Measurements from ENCODE around the gene CPLX1. TPM values are rescaled to one million over a fixed set of nuclear protein-coding genes. Genes with fewer than 3 reads are reported as not detected.

CPLX1 gene
- polyA plus RNA-seq, 1 donor (not counting 4 experiments of a cell fraction or from before 2014, with no cell fraction given), result 0.04 TPM

DNA sequence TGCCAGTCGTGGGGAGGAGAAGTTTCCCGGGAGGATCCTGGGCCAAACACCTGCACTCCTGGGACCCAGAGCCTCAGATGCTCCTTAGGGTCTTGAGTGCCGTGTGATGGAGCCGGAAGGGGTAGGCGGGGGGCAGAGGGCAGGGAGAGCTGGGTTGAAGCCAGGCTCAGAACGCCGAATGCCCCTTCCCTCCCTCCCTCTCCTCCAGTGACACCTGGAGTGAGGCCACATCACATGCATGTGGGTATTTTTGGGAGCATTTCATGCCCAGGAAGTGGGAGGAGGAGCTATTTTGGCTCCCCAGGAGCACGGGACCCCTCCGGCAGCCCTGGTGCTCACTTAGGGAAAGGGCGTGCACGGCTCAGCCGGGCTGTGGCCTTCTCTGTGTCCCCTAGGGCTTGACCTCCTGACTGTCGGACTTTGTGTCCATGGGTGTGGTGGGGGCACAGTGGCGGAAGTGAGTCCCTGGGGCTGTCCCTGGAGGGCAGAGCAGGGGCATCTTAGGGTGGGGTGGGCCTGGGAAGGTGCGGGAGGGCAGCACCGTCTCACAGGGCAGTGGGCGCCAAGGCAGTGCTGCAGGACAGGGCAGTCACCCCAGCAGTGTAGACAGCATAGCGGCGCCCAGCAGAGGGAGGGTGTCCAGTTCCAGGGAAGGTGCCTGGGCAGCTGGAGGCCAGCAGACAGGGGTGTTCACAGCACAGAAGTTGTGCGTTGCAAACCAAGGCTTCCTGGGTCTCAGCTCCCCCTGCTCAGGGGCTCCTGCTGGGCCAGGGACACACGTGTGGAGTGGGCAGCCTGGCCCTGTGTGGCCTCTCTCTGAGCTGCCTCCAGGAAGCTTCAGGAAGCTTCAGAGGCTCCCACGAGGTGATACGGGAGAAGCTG lies 4.9 kb upstream of the CPLX1 start:
- peaks cover 30% of the 10 kb centered on the region for H3K27me3 ChIP-seq (ENCODE audit: control insufficient read depth, extremely low read depth, insufficient read depth, low read length)
- peaks cover 3% of the 10 kb centered on the region for H3K9me3 ChIP-seq (ENCODE audit: control insufficient read depth, low read depth, low read length)
- no peak overlapping the region for H3K4me2 ChIP-seq (ENCODE audit: control insufficient read depth, extremely low read depth, insufficient read depth, low read depth, low read length)
- no peak overlapping the region for H2AFZ ChIP-seq (ENCODE audit: control insufficient read depth, low read length)
- FAIRE-seq, result no peak
- H4K20me1 ChIP-seq (ENCODE audit: control insufficient read depth, extremely low read depth, insufficient read depth, low read length), result no peaks in the 10 kb centered on the region
- no peaks in the 10 kb centered on the region for H3K4me1 ChIP-seq (ENCODE audit: control insufficient read depth, extremely low read depth, insufficient read depth, low read length)
- no peak for TF ChIP-seq EZH2 (IDR thresholded peaks at IDR 0.05; ENCODE audit: low read length)
- TF ChIP-seq, protein P1, sequence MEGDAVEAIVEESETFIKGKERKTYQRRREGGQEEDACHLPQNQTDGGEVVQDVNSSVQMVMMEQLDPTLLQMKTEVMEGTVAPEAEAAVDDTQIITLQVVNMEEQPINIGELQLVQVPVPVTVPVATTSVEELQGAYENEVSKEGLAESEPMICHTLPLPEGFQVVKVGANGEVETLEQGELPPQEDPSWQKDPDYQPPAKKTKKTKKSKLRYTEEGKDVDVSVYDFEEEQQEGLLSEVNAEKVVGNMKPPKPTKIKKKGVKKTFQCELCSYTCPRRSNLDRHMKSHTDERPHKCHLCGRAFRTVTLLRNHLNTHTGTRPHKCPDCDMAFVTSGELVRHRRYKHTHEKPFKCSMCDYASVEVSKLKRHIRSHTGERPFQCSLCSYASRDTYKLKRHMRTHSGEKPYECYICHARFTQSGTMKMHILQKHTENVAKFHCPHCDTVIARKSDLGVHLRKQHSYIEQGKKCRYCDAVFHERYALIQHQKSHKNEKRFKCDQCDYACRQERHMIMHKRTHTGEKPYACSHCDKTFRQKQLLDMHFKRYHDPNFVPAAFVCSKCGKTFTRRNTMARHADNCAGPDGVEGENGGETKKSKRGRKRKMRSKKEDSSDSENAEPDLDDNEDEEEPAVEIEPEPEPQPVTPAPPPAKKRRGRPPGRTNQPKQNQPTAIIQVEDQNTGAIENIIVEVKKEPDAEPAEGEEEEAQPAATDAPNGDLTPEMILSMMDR (optimal IDR thresholded peaks at IDR 0.05 in 1 of 3, IDR thresholded peaks at IDR 0.05 in 1 of 3, conservative IDR thresholded peaks at IDR 0.05 in 1 of 3; ENCODE audit: extremely low read depth in 1 of 3, insufficient read depth in 2 of 3, low read length in 3 of 3), result no peak
- H3K9ac ChIP-seq (ENCODE audit: control insufficient read depth, extremely low read depth, insufficient read depth, low read length), result no peak overlapping the region
- dilution Hi-C loops (cut with MboI; ENCODE audit: extremely low pct_ligation_motif_present, low sequenced_read_pairs), result no loop called here
- no peaks in the 10 kb centered on the region for H3K79me2 ChIP-seq (ENCODE audit: control insufficient read depth, insufficient read depth, low read length)
- DNase-seq (ENCODE audit: low read depth, low spot score), result no peak
- no peaks in the 10 kb centered on the region for H3K36me3 ChIP-seq (ENCODE audit: control insufficient read depth in 2 of 2, extremely low read depth in 1 of 2, insufficient read depth in 2 of 2, low read length in 2 of 2)
- no peak overlapping the region for H3K27ac ChIP-seq (ENCODE audit: control insufficient read depth, insufficient read depth, low read length)
- no peak overlapping the region for H3K4me3 ChIP-seq (ENCODE audit: control insufficient read depth in 2 of 3, extremely low read depth in 1 of 3, insufficient read depth in 2 of 3, low read depth in 1 of 3, low read length in 3 of 3)
- no peaks in the 10 kb centered on the region for H3K9me1 ChIP-seq (ENCODE audit: control insufficient read depth, extremely low read depth, insufficient read depth, low read length)

DNA sequence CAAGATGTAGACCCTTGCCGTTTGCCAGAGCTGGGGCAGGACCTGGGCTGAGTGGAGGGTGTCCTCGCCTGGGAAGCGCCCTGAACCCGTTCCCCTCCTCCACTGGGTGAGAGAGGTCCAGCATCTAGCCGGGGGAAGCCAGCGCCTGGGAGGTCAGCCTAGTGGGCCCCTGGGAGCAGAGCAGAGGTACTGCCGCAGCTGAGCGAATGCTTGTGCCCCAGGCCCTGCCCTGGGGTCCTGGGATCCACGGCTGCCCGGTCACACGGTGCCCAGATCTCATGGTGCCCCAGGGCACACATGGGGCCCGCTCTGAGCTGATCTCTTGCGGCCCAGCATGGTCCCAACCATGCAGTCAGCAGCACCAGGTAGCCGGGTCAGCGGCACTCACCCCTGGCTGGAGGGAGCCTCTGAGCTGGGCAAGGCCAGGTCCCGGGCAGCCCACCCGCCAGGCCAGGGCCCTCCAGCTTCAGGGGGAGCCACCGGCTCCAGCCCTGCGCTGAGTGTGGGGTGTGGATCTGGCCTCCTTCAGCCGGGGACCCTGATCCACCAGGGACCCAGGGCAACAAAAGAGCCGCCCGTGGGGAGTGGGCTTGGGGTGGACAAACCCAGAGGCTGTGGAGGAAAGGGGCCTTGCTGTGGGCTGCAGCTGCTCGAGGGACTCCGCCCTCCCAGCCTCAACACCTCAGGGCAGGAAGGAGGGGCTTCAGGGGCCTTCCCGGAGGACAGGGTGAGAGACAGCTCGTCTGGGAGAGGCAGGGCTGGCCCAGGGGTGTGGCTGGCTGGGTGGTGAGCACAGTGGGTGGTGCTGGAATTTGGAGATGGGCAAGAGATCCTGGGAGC lies 4.1 kb upstream of the CPLX1 start:
- peaks cover 3% of the 10 kb centered on the region for H3K9me3 ChIP-seq (ENCODE audit: control insufficient read depth, low read depth, low read length)
- H3K9me1 ChIP-seq (ENCODE audit: control insufficient read depth, extremely low read depth, insufficient read depth, low read length), result no peaks in the 10 kb centered on the region
- TF ChIP-seq EZH2 (IDR thresholded peaks at IDR 0.05; ENCODE audit: low read length), result no peak
- TF ChIP-seq, protein P1 (optimal IDR thresholded peaks at IDR 0.05 in 1 of 3, IDR thresholded peaks at IDR 0.05 in 1 of 3, conservative IDR thresholded peaks at IDR 0.05 in 1 of 3; ENCODE audit: extremely low read depth in 1 of 3, insufficient read depth in 2 of 3, low read length in 3 of 3), result no peak
- dilution Hi-C loops (cut with MboI; ENCODE audit: extremely low pct_ligation_motif_present, low sequenced_read_pairs), result no loop called here
- H3K79me2 ChIP-seq (ENCODE audit: control insufficient read depth, insufficient read depth, low read length), result no peaks in the 10 kb centered on the region
- H3K36me3 ChIP-seq (ENCODE audit: control insufficient read depth in 2 of 2, extremely low read depth in 1 of 2, insufficient read depth in 2 of 2, low read length in 2 of 2), result no peaks in the 10 kb centered on the region
- no peak overlapping the region for H3K4me3 ChIP-seq (ENCODE audit: control insufficient read depth in 2 of 3, extremely low read depth in 1 of 3, insufficient read depth in 2 of 3, low read depth in 1 of 3, low read length in 3 of 3)
- H3K27me3 ChIP-seq (ENCODE audit: control insufficient read depth, extremely low read depth, insufficient read depth, low read length), result peaks cover 36% of the 10 kb centered on the region
- H3K4me1 ChIP-seq (ENCODE audit: control insufficient read depth, extremely low read depth, insufficient read depth, low read length), result no peaks in the 10 kb centered on the region
- H3K9ac ChIP-seq (ENCODE audit: control insufficient read depth, extremely low read depth, insufficient read depth, low read length), result no peak overlapping the region
- no peak overlapping the region for H3K4me2 ChIP-seq (ENCODE audit: control insufficient read depth, extremely low read depth, insufficient read depth, low read depth, low read length)
- no peak overlapping the region for H2AFZ ChIP-seq (ENCODE audit: control insufficient read depth, low read length)
- no peak overlapping the region for H3K27ac ChIP-seq (ENCODE audit: control insufficient read depth, insufficient read depth, low read length)
- no peak for FAIRE-seq
- no peaks in the 10 kb centered on the region for H4K20me1 ChIP-seq (ENCODE audit: control insufficient read depth, extremely low read depth, insufficient read depth, low read length)
- DNase-seq (ENCODE audit: low read depth, low spot score), result no peak

Measured in keratinocyte (primary cell).